ENCODE measurements around the gene SEPTIN5.

- TF ChIP-seq CTCF (IDR thresholded peaks at IDR 0.05; ENCODE audit: insufficient read depth, low read depth, low read length) = no peak
- TF ChIP-seq EZH2 (IDR thresholded peaks at IDR 0.05; ENCODE audit: insufficient read depth, low read length) = no peak
Measured at GRCh38 chr22:19735665-19736510, 21.6 kb downstream of the SEPTIN5 start.

All from astrocyte (in vitro differentiated cells and primary cell).